ENCODE measurements around the gene SARS1.
"Not testable (repeated sequence)": the region's sequence is repeated elsewhere in the genome, so short reads cannot be mapped to it uniquely, and the experiment has no call there.

The SARS1 gene, protein sequence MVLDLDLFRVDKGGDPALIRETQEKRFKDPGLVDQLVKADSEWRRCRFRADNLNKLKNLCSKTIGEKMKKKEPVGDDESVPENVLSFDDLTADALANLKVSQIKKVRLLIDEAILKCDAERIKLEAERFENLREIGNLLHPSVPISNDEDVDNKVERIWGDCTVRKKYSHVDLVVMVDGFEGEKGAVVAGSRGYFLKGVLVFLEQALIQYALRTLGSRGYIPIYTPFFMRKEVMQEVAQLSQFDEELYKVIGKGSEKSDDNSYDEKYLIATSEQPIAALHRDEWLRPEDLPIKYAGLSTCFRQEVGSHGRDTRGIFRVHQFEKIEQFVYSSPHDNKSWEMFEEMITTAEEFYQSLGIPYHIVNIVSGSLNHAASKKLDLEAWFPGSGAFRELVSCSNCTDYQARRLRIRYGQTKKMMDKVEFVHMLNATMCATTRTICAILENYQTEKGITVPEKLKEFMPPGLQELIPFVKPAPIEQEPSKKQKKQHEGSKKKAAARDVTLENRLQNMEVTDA

DNA sequence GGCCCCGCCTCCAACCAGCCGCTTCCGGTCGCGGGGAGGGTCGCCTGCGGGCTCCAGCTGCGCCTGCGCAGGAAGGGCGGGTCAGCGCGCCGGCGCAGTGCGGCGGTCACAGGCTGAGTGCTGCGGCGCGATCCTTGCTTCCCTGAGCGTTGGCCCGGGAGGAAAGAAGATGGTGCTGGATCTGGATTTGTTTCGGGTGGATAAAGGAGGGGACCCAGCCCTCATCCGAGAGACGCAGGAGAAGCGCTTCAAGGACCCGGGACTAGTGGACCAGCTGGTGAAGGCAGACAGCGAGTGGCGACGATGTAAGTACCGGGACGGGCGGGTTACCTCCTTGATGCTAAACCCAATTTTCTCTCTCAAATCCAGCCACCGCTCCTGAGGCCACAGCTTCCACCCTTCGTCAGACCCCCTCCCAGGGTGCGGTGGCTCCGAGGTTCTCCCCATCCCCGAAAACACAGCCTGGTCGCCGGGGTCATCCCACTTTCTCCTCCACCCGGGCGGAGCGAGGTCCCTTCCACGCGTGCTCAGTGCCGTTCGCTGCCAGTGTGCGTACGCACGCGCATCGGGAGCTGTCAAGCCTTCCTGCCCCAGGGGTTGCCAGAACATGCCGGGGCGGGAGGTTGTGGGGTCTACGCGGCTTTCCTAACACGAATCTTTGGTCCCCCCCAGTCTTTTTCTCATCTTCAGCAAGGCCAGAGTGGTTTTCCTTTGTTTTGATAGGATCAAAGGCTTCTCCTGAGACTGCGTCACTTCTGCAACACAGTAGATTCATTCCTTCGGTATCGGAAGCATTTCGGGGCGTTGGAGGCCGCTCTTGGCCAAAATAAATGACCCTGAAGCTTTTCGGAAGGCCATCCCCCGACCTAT is at the start of gene SARS1:
TSS of gene SARS1 (plus strand) at position 95 of the 870 bp plus-strand sequence. CDS start at position 170, 75 bp downstream.
- DNase-seq (ENCODE audit: low read depth in 3 of 3), result peak; percentile 76 to 87 (median 76)

DNA sequence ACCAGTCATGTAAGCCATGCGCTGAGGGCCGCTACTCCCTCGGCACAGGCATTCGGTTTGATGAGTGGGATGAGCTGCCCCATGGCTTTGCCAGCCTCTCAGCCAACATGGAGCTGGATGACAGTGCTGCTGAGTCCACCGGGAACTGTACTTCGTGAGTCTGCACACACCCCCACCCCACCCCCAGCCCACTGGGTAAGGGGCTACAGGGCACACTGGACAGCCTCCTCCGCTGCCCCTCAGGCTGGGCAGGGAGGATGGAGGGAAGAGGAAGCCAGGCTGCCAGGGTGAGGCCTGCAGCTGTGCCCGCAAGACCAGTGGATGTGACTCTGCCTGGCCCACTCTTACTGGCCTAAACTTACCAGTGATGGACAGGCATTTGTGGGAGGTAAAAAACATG is 49.2 kb upstream of the SARS1 start:
- no peak for DNase-seq (ENCODE audit: low read depth in 3 of 3)

DNA sequence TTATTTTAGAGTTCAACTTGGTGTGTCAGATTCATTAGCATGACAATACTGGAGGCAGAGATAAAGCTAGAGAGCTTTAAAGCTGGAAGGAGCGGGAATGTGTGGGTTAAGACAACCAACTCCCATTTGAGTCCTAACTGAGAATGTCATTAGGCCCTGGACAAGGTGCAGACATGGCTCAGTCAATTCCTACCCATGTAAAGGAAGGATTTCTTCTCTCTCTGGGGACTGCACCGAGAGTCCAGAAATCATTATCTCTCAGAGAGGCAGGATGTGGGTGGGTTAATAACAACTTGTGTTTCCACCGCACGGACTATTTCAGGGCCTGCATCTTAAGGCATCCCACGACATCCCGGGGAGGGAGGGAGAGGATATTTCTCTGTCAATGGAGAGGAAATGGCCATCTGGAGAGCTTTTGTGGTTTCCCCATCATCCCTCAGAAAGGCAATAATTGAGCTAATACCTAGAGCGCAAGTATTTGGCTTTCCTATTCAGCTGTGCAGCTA is 46.7 kb upstream of the SARS1 start:
- DNase-seq (ENCODE audit: low read depth in 3 of 3), result no peak

GRCh38 chr1:109170035-109170764 is 43.5 kb upstream of the SARS1 start:
- no peak for DNase-seq (ENCODE audit: low read depth in 3 of 3)

GRCh38 chr1:109171646-109172045 is 42.1 kb upstream of the SARS1 start:
- DNase-seq (ENCODE audit: low read depth in 3 of 3), result no peak

DNA sequence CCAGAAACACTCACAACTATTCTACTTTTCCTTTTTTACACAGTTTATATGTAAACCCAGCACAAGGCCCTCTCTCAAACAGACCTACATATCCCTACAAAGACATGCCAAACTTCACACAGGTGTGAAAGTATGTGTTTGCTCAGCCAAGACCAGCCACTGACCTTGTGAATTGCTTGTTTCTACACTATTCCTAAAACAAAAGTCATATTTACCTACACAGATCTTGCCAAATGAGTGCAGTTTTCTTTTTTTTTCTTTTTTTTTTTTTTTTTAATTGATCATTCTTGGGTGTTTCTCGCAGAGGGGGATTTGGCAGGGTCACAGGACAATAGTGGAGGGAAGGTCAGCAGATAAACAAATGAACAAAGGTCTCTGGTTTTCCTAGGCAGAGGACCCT is 37.4 kb upstream of the SARS1 start:
- not testable (repeated sequence) for DNase-seq (ENCODE audit: low read depth in 3 of 3)

GRCh38 chr1:109180715-109181084 is 33.0 kb upstream of the SARS1 start:
- not testable (repeated sequence) for DNase-seq (ENCODE audit: low read depth in 3 of 3)

GRCh38 chr1:109181085-109181806 is 32.5 kb upstream of the SARS1 start:
- DNase-seq (ENCODE audit: low read depth in 3 of 3), result no peak

DNA sequence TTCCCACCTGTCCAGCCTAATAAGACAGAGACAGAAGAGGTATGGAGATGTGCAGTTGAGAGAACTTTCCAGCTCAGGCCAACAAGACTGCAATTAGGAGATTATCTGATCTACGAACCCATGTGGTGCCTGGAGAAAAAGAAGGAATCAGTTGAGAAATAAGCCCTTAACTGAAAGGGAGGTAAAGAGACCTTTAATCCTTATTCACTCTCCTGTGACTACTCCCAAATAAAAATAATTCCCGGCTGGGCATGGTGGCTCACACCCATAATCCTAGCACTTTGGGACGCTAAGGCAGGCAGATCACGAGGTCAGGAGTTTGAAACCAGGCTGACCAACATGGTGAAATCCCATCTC is 31.9 kb upstream of the SARS1 start:
- DNase-seq (ENCODE audit: low read depth in 3 of 3), result no peak

DNA sequence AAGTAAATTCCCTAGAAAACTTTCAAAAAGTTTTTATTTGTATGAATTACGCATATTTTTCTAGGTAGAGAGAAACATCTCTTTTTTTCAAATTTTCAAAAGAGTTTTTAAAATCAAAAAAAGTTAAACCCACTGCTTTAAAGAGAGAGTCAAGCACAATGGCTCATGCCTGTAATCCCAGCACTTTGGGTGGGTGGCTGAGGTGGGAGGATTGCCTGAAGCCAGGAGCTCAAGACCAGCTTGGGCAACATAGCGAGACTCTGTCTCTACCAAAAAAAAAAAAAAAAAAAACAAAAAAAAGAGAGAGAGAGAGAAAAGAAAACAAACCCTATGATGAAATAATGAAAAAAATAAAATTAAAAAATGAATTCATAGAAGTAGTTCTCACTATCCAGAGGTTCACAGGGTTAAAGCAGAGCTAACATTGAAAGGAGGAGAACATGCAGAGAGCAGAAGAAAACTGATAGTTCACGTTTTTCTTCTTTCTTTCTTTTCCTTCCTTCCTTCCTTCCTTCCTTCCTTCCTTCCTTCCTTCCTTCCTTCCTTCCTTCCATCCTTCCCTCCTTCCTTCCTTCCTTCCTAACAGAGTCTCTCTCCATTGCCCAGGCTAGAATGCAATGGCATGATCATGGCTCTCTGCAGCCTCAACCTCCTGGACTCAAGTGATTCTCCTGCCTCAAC is 30.5 kb upstream of the SARS1 start:
- no peak for DNase-seq (ENCODE audit: low read depth in 3 of 3)

GRCh38 chr1:109184687-109185086 is 29.0 kb upstream of the SARS1 start:
- no peak for DNase-seq (ENCODE audit: low read depth in 3 of 3)

GRCh38 chr1:109185357-109185756 is 28.4 kb upstream of the SARS1 start:
- DNase-seq (ENCODE audit: low read depth in 3 of 3), result no peak

- DNase-seq (ENCODE audit: low read depth in 3 of 3), result no peak
These were observed 27.6 kb upstream of the SARS1 start for GRCh38 chr1:109185990-109186732.

DNA sequence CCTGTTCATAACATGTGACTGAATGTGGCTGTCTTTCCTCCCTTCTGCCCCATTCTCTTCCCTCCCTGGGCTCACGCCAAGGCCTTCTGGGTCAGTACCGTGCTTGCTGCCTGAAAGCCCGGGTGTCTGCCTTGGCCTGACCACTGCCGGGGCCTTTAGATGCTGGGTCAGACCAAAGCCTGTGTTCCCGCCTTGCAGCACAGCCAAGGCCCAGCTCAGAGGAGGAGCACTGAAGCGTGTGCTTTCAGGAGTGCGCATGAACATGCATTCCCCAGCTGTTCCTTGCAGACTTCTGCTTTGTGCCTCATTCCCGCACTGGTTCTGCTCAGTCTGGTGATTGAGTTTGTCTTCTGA is 27.0 kb upstream of the SARS1 start:
- no peak for DNase-seq (ENCODE audit: low read depth in 3 of 3)

DNA sequence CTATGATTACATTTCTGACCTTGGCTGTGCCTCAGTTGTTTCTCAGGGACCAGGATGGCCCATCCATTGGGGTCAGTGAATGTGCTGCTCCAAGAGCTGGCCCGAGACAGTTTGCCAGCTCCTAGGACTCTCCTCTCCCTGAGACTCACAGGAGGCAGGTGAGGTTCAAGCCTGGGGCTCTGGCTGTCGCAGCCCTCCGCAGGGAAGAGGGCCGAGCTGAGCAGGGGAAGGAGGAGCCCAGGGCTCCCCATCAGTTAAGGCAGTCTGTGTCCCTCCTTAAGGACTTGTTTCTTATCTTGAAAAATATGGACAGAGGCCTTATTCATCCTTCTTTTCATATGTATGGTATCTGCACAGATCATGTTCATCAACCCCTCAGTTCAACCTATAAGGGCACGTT is 26.6 kb upstream of the SARS1 start:
- no peak for DNase-seq (ENCODE audit: low read depth in 3 of 3)

- DNase-seq (ENCODE audit: low read depth in 3 of 3), result no peak
These were observed 25.5 kb upstream of the SARS1 start for GRCh38 chr1:109188200-109188599.

GRCh38 chr1:109188781-109189180 is 24.9 kb upstream of the SARS1 start:
- no peak for DNase-seq (ENCODE audit: low read depth in 3 of 3)

DNA sequence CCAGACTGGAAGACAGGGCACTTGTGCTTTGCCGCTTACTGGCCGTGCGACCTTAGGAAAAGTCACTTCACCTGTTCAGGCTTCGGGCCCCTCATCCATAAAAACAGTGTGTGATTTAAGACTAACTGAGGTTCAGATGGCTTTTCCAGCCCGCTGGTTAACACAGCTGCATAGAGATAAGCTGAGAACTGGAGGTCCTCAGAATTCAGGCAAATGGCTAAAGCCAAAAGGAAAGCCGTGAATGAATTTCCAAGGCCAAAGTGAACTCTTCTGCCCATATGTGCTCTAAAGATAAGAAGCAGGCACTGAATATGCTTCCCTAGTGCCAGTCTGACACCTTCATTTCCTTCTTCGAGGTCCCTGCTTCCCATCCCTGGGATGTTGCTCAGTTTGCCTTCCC is 23.5 kb upstream of the SARS1 start:
- DNase-seq (ENCODE audit: low read depth in 3 of 3), result no peak

DNA sequence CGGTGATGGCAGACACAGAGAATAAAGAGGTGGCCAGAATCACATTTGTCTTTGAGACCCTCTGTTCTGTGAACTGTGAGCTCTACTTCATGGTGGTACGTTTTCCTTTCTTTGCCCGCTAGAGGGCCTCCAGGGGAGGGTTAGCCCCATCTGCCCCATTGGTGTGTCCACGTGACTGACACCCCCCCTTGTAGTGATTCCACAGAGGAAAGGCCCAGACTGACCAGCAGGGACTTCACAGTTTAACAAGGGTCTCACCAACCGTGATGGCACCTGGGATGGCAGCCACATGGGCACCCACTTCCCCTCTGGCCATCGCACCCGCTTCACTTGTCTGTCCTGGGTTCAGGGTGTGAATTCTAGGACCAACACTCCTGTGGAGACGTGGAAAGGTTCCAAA is 22.3 kb upstream of the SARS1 start:
- DNase-seq (ENCODE audit: low read depth in 3 of 3), result no peak

DNA sequence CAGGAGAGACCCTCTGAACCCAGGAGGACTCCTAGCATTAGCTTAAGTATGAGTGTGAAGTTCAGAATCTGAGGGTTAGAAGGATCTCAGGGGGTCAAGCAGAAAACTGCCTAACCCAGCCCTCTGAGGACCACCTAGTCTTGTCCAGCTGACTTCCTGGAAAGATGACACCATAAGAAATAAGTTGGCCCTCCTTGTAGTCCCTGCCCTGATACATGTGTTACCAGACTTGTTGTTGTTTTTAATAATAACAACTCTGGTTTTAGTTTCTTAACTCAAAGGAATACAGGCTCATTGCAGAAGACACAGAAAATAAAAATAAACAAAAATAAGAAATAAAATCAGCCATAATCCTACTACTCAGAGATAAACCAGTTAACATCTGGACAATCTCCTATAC is 21.8 kb upstream of the SARS1 start:
- no peak for DNase-seq (ENCODE audit: low read depth in 3 of 3)
